ENCODE data around the gene ATP13A3.
"Not testable (repeated sequence)": the region's sequence is repeated elsewhere in the genome, so short reads cannot be mapped to it uniquely, and the experiment has no call there.

ATP13A3 gene

DNA sequence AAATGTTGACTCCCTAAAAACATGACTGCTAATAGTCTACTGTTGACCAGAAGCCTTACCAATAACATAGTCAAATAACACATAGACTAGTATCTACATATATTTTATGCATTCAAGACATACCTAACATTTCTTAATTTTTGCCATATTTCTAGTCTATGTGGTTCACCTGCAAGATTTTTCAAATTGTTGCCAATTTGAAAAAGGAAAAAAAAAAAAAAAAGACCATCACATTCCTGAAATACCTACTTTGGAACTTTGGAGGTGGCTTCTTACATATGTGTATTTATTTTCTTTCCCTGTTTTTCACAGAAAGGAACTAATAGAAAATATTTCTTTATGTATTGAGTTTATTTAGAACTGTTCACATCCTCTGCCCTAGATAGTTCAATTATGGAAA, 13.4 kb upstream of the ATP13A3 start:
- in situ Hi-C loops (cut with MboI; ENCODE audit: low sequenced_read_pairs), result no loop called here

DNA sequence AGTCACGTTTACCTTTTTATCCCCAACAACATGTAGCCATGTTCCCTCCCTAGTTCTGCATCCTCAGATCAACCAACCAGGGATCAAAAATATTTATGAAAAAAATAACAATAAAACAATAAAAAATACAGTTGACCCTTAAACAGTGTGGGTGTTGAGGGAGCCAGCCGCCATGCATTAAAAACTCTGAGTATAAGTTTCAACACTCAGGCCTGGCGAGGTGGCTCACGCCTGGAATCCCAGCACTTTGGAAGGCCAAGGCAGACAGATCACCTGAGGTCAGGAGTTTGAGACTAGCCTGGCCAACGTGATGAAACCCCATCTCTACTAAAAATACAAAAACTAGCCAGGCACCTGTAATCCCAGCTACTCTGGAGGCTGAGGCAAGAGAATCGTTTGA, 12.7 kb upstream of the ATP13A3 start:
- in situ Hi-C loops (cut with MboI; ENCODE audit: low sequenced_read_pairs), result not testable (repeated sequence)

DNA sequence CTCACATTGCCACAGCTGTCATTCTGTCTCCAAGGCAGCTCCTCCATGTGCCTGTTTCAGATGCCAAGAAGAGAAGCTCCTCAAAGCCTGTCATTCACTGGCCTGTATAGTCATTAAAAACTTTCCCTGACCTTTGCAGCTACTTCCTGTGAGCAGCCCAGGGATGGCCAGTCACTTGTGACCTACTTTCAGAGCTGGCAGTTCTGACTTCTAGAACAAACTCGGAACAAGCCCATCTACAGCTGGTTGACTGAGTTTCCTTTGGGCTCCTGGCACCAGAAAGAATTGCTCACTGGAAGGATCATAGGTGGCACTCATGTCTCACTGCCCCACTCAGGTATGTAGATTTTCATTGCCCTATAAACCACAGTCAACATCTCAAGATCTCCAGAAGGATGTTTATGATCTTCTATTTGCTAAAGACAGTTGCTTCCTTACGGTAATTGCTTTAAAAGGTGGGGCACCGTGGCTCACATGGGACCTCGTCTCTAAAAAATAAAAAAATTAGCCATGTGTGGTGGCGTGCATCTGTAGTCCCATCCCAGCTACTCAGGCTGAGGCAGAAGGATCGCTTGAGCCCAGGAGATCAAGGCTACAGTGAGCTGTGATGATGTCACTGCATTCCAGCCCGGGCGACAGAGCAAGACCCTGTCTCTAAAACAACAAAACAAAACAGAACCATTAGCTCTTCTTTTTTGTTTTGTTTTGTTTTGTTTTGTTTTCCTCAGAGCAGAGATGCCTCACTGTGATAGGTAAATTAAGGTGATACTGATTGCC, 11.2 kb upstream of the ATP13A3 start:
- in situ Hi-C loops (cut with MboI; ENCODE audit: low sequenced_read_pairs), result no loop called here

DNA sequence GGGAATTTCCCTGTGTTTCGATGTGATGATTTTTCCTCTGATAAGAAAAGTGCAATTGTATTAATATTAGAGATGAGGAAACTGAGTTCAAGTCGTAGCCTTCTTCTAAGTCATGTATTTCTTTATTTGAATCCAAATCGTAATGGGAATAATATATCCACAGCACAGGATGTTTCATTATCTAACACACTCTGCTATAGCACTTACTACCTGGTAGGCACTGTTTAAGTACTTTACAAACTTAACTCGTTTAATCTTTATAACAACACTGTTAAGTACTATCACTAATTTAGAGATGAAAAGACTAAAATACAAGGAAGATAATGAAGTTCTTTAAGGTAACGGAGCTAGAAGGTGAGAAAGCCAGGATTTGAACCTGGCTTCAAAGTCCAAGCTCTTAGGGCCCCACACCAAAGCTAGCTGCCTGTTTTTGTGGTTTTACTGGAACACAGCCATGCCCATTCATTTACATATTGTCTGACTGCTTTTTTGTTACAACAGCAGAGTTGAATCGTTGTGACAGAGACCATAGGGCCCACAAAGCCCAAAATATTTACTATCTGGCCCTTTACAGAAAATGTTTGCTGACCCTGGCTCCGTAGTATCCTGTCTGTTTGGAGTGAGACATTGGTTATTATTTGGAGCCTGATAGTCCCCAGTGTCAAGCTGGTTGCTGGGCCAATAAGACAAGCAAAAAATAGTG, 9.6 kb upstream of the ATP13A3 start:
- in situ Hi-C loops (cut with MboI; ENCODE audit: low sequenced_read_pairs), result no loop called here

DNA sequence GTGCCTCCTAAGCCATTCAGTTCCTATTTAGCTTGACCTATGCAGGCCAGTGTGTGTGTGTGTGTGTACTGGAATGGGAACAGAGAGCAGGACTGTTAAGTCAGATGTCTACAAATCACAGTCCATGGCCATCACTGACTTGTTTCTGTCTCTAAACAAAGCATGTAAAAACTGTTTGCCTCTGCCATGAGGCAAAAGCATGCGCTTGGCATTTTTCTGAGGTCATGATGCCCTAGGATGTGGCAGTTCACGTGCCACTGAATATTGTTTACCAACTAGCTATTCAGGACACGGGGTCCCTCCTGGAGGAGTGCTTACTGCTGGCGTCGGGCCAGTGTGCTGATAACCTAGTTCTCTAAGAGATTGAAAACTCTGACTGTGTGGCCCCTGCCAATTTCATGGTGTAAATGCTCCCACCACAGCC, 8.2 kb upstream of the ATP13A3 start:
- in situ Hi-C loops (cut with MboI; ENCODE audit: low sequenced_read_pairs), result no loop called here

DNA sequence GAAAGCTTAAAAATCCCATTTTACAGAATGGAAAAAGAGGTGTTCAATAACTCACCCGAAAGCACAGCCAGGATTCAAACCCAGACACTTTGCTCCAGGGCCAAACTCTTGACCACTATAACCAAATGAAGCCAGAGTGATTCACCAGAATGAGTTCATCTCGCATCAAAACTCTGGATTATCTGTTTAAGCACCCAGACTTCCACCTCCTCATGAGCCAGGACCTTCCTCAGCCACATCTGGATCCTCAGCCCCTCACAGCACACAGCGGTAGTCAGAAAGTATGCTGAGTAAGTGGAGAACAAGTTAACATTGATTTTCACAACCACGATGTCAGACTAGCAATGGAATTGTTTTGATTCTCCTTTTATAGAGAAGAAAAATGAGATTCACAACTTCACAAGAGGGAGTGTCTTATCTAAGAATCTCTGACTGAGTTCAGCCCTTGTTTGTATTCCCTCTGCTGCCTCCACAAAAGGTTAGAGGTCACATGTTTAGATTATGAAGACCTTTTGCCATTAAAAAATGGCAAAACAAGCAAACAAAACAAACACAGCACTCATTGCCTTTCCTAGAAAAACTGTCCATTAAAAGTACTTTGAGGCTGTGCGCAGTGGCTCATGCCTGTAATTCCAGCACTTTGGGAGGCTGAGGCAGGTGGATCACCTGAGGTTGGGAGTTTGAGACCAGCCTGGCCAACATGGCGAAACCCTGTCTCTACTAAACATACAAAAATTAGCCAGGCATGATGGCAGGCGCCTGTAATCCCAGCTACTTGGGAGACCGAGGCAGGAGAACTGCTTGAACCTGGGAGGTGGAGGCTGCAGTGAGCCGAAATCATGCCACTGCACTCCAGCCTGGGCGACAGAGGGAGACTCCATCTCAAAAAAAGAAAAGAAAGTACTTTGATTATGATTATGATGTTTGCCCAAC, 7.5 kb upstream of the ATP13A3 start:
- in situ Hi-C loops (cut with MboI; ENCODE audit: low sequenced_read_pairs), result not testable (repeated sequence)

DNA sequence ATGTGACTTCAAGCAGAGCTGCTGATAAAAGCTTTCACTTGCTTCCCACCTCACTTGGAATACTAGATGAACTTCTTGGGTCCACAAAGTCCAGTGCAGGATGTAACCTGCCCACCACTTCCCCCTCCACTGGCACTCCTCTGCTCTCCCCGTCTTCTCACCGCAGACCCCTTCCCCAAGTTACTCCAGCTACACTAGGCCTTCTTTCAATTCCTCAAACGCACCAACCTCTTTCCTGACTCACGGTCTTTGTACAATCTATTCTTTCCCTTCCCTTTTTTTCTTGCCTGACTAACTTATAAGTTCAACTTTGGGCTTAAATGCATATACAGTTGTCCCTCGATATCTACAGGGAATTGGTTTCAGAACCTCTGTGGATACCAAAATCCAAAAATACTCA, 5.2 kb upstream of the ATP13A3 start:
- in situ Hi-C loops (cut with MboI; ENCODE audit: low sequenced_read_pairs), result no loop called here

DNA sequence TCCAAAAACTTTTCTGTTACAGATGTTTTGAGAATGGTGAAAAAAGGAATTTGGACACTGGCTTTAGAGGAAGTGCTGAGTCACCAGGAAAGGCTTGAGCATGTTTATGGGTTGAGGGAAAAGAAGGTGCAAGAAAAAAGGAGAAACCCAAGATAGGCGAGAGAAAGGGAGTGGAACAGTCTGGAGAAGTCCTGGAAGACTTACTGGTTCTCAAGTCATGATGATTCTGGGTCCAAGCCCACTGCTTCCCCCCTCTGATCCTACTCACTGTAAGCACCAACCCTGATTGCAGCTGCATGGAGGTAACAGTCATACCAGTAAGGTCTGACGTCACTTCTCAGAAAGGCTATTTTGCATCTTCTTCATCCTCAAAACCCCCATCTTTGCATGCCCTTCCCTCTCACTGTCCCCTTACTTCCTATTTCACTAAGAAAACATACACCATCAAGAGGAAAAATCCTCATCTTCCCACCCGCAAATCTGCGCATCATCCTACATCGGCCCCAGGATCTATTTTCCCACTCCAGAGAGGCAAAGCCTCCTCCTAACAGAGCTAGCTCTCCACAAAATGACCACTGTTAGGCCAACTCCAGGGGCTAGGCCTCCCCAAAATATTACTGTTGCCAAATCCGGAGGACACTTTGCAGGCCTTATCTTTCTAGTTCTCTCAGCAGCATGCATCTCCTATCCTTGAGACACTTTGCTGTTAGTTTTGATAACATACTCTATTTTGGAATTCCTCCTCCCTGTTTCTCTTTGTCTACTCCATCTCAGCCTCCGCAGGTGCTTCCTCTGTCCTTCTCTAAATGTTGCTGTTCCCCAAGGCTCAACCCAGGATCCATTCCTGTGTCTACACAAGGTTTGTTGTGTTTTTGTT, 3.2 kb upstream of the ATP13A3 start:
- in situ Hi-C loops (cut with MboI; ENCODE audit: low sequenced_read_pairs), result loop anchor here (10.0 kb wide), 1 partner anchor 95 kb away; no protein-coding TSS in a partner anchor

DNA sequence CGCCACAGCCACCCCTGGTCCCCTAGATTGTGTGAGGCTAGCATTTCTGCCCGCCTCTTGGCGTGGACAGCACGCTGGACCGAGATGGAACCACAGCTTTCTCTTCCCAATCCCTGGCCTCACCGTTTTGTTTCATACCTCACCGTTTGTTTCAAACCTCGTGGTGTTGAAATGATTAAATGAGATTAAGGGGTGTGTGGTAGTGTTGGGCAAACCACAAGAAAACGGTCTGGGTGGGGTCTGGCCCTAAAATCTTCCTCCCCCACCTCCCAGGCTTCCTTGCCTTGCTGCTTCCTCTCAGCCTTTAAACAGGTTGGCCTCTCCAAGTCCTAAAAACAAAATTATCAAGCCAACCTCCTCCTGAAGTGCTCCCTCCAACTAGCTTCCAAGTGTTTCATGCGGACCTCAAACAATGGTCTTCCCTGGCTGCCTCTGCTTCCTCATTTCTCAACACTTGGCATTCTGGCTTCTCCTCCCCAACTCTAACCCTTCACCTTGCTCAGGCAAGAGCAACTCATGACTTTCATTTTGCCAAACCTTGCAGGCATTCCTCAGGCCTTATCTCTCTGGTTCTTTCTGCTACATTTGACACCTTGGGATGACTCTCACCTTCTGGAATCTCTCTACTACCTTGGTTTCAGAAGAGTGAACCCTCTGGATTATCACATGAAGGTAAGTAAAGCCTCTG, 1.4 kb upstream of the ATP13A3 start:
- in situ Hi-C loops (cut with MboI; ENCODE audit: low sequenced_read_pairs), result loop anchor here (10.0 kb wide), 1 partner anchor 97 kb away; no protein-coding TSS in a partner anchor

DNA sequence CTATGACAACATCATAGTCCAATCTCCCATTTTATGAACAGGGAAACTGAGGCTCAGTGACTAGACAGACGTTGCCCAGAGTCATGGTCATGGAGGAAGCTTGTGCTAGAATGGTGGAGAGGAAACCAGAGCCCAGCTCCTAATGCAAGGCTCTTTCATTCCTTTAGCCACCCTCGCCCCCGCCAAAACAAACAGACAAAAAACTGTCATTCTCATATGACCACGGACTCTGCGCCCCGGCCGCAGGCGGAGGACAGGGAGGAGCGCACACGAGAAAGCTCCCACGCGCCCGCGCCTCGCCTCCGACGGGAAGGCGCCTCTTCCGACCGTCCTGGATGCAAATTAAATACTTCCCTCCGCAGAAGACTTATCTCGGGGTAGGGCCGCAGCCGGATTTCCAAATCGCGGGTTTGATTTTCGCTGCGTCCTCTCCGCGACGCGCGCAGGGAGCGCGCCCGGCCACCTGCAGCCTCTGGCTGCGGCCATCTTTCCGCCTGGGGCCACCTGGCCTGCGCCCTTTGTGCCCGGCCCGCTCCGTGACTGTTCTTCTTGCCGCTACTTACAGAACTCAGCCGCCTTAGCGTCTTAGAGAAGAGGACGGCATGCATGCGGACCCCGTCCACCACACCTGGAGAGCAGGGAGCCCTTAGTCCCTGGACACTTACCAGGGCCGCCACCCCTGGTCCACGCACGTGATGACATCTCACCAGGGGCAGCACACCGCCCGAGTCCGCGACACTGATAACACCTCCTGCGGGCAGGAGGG, 670 bp upstream of the ATP13A3 start:
- in situ Hi-C loops (cut with MboI; ENCODE audit: low sequenced_read_pairs), result loop anchor here (10.0 kb wide), 1 partner anchor 97 kb away; no protein-coding TSS in a partner anchor

DNA sequence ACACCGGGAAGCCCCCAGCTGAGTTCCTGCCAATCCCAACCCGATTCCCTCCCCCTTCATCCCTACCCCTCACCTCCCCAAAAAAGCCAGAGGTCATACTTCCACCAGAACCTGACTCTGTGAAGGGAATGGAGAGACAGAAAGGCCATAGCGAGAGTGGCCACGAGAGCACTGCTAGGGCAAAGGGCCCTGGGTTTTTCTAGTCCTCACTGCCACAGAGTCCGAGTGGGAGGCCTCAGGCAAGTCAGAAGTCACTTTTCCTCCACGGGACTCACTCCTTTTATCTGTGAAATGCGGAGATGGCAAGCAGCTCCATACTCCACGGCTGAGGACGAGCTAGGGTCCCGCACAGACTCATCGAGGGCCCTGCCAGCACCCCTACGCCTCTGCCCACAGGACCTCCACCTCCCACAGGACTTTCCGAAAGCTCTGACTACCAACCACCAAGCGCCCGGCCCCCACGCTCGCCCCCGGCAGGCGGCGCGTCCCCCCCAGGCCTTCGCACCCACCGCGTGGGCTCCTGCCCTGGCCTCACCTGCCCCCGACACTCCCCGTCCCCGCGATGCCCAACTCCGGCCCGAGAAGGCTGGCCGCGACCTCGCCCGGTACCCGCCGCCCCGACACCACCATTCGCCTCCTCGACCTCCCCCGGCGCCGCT, 792 bp downstream of the ATP13A3 start:
- in situ Hi-C loops (cut with MboI; ENCODE audit: low sequenced_read_pairs), result loop anchor here (10.0 kb wide), 1 partner anchor 99 kb away; no protein-coding TSS in a partner anchor

DNA sequence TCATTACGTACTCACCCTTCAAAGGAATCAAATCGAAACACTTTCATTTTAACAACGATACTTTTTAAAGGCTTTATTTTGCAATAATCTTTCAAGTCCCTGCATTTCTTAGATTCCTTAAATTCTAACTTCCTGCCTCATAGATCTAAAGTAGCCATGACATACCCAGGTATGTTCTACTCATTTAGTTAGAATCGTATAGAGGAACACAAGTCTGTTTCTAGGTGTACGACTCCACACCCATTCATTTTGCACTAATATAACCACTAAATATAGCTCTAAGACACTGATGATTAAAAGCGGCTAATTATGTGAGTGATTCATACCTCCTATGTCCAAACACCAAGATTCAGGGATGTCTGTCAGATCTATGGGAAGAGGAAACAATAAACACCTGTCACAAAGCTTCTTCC, 1.3 kb downstream of the ATP13A3 start:
- in situ Hi-C loops (cut with MboI; ENCODE audit: low sequenced_read_pairs), result loop anchor here (10.0 kb wide), 1 partner anchor 99 kb away; no protein-coding TSS in a partner anchor

DNA sequence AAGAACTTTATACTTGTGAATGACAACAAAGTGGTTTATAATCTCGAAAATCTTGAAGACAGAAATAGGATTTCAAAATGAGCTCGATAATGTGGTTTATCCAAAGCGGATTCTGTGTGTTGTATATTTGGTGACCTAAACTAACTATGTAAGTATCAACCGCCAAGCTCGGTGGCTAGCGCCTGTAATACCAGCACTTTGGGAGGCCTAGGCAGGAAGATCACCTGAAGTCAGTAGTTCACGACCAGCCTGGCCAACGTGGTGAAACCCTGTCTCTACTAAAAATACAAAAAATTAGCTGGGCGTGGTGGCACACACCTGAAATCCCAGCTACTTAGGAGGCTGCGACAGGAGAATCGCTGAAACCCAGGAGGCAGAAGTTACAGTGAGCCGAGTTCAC, 2.2 kb downstream of the ATP13A3 start:
- in situ Hi-C loops (cut with MboI; ENCODE audit: low sequenced_read_pairs), result loop anchor here (10.0 kb wide), 1 partner anchor 100 kb away; no protein-coding TSS in a partner anchor

DNA sequence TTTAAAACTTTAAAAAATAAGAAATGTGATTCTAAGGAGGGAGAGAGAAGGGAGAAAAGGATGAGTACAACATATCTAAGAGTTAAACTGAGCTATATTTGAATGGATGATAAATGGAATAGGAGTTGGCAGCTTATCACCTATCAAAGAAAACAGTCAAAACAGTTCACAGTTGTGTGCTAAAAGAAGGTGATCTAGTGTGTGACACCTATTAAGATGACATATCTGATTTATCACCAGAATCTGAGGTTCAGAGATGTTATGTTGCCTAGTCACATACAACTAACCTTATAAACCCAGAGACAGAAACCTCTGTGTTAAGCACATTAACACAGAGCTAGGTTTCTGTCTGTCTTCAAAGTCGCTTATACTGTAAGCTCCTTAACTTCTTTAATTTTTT, 3.0 kb downstream of the ATP13A3 start:
- in situ Hi-C loops (cut with MboI; ENCODE audit: low sequenced_read_pairs), result loop anchor here (10.0 kb wide), 1 partner anchor 101 kb away; no protein-coding TSS in a partner anchor

DNA sequence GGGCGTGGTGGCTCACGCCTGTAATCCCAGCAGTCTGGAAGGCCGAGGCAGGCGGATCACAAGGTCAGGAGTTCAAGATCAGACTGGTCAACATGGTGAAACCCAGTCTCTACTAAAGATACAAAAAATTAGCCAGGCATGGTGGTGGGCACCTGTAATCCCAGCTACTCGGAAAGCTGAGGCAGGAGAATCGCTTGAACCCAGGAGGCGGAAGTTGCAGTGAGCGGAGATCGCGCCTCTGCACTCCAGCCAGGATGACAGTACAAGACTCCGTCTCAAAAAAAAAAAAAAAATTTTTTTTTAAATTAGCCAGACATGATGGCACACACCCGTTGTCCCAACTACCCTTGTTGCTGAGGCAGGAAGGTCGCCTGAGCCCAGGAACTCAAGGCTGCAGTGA, 4.0 kb downstream of the ATP13A3 start:
- in situ Hi-C loops (cut with MboI; ENCODE audit: low sequenced_read_pairs), result loop anchor here (10.0 kb wide), 1 partner anchor 102 kb away; no protein-coding TSS in a partner anchor

DNA sequence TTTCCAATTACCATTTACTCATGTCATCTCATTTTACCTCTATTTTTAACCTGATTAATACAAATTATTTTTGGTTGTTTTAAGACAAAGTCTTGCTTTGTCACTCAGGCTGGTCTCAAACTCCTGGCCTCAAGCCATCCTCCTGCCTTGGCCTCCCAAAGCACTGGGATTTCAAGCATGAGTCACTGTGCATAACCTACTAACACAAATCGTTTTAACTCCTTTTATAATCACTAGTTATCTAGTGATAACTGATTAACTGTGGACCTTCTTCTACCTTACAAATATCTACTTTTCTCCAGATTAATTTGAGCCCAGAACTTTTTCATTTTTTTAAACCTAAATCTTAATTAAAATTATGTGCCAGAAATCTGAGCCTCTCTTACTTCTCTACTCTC, 4.6 kb downstream of the ATP13A3 start:
- in situ Hi-C loops (cut with MboI; ENCODE audit: low sequenced_read_pairs), result loop anchor here (10.0 kb wide), 1 partner anchor 103 kb away; no protein-coding TSS in a partner anchor

DNA sequence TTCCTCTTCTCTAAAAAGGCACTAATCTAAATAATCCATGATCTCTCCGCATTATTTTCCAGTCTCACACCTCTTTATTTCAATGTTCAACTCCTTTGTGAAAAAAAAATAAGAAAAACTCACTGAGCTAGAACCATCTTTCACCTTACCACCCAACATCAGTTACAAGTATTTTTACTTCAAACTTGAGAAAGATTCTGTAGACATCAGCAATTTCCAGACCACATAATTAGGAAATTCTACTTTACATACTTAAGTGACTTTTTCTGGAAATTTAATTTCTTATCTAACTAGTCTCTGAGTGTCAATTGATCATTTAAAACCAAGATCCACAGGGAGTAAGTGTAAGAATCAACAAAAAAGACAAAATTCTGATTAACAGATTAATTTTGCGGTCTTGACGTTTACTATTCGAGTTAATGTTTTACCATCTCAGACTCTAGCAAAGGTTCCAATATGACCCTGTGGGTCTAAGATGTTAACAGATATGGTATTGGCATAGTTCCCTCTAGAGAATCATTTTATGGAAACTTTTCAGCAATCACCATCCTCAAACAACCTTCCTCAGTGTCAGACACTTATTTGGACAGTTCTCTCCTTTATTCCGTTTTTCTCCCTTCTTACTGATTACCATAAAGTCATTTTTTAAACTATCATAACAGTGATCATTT, 5.1 kb downstream of the ATP13A3 start:
- in situ Hi-C loops (cut with MboI; ENCODE audit: low sequenced_read_pairs), result loop anchor here (10.0 kb wide), 1 partner anchor 103 kb away; no protein-coding TSS in a partner anchor
